HG02623 (cell line): ENCODE measurements around the gene RRAGC.
"Not testable (repeated sequence)": the region's sequence is repeated elsewhere in the genome, so short reads cannot be mapped to it uniquely, and the experiment has no call there.

Source experiments
- ATAC-seq: cut with Tn5 transposase; IDR thresholded peaks from one replicate; pipeline ENCODE4 v1.9.1; 2021; ENCODE audit warnings: moderate library complexity; ENCODE audit not compliant: unreplicated experiment

The RRAGC gene

DNA sequence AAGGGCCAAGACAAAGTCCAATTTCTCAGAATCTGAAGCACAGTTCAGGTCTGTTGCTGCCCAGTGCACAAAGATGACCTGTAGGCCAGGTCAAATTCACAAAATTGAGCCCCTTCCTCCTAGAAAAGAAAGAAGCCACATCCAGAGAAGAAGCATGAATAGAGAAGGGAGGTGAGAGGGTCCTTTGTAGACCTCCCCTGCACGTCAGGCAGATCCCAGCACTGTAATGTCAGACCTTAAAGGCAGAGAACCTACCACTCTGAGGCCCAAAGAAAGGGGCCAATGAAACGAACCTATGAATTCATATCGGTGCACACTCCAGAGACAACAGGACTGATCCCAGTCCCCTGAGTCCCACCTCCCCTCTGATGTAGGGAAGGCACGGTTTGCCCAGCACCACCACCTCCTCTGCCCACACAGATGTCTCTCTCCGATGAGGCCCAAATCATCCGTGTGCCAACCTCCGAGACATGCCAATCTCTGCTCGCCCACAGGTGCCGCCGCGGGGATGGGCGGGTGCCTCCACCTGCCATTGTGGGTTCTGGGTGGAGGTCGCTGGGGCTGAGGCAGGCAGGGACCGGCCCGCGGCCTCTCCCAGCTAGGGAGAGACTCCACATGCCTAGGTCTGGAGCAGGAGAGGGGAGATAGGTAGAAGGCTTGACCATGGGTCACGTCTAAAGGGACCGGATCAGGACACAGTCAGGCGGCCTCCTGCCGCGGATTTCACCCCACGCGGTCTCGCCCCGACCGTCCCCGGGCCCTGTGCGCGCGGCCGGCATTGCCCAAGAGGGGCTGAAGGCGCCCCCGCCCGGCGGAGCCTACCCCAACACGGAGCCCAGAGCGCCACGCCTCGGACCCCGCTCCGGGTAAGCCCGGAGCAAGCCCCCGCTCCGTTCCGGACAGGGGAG is 42.1 kb downstream of the RRAGC start:
- ATAC-seq = no peak

DNA sequence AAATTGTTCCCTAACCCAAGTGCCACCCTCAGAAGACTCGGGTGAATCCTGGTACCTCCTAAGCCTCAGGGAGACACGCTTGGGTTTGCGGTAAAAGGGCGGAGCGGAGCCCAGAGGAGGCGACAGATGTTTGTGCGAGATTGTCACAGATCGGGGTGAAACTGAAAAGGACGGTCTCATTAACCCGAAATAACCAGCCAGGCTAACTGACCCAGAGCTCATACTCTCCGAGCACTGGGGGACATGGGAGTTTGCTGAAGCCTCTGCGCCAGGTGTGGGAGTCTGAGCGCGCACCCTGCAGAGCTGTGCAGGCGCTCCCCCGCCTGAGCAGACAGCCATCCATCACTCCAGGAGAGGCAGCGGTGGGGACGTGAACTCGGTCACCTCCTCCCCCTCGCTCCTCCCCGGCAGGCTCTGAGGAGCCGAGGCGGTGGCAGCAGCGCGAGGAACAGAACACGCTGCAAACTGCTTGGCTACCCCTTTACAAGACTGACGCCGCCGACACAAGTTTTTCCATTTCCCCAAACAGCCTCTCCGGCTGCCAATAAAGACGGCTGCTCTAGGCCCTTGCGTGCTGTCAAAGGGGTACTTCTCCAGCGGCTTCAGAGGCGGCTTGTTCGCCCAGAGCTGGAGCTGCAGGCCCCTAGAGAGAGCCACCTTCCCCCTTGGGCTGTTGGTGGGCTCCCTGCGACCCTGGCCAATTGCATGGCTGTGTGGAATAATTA is 43.5 kb downstream of the RRAGC start:
- peak; percentile 76 for ATAC-seq

DNA sequence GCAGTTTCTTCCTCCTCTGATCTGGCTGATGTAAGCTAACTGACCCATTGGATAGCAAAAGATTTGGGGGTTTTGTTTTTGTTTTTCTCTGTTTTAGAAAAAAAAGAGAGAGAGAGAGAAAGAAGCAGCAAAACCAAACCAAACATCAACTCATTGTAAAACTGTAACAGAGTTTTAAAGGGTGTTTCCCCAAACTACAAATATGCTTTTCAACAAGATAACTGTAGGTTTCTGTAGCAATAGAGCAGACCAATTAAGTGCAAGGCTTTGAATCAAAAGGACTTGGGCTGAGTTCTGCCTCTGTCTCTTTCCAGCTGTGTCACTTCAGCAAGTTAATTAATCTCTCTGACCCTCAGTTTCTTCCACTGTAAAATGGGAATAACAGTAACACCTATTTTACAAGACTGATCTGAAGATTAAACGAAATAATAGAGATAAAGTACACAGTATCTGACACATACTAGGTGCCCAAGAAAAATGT is 44.5 kb downstream of the RRAGC start:
- no peak for ATAC-seq

DNA sequence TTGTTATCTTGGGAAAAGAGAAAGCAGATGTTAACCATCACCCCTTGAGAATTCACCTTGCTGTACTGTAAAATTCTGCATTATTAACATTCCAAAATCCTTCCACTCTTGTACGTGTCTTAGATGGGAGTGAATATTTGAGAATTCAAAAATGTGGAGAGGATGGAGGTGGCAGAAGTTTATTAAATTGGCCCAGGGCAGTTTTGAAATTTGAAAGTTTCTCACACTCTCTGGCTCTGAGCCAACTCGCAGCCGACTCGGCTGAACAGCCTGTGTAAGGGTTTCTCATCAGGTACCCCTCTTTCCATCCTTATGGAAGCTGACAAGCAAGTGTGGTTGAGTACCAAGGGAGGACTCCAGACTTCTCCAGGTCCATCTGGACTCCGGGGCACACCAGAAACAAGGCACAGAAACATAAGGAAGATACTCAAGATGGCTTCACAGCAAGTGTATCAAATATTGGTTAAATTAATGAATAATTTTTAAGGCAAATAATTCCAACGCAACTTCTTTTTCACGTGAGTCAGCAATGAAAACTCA is 45.1 kb downstream of the RRAGC start:
- ATAC-seq = no peak

DNA sequence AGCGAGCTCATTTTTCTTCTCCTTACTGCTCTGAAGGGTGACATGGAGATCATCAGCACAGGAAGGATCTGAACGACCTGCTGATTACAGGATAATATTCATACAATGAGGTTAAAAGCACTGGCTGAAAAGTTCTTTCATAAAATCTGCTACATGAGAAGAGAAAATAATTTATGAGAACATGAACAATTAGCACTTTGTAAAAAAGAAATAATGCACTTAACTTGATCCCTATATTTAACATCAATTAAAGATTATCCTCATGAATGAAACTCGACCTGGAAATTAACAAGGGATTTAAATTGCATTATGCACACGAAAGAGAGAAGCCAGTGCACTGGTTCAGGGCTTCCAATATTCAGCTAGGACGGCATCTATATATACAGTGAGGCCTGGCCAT is 46.6 kb downstream of the RRAGC start:
- ATAC-seq = no peak

DNA sequence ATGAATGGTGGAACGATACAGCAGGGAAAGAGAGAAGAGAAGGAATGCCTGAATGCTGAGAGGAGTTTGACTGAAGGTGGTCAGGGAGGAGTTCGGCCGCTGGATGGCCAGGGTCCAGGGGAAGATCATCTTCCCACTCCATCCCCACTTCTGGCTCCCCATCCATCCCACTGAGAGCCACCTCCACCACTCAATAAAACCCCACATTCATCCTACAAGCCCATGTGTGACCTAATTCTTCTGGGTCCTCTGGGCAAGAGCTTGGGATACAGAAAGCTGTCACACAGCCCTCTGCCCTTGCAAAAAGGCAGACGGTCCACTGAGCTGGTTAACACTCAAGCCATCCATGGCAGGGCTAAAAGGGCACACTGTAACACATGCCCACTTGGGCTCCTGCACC is 48.1 kb downstream of the RRAGC start:
- not testable (repeated sequence) for ATAC-seq

DNA sequence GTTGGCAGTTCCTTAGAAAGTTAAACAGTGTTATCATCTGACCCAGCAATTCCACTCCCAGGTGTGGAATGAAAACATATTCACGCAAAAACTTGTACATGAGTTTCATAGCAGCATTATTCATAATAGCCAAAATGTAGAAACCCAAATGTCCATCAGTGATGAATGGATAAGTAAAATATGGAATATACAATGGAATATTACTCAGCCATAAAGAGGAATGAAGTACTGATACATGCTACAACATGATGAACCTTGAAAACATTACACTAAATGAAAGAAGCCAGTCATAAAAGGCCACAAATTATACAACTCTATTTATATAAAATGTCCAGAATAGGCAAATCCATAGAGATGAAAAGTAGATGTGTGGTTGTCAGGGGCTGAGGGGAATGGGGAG is 53.5 kb downstream of the RRAGC start:
- ATAC-seq = no peak

DNA sequence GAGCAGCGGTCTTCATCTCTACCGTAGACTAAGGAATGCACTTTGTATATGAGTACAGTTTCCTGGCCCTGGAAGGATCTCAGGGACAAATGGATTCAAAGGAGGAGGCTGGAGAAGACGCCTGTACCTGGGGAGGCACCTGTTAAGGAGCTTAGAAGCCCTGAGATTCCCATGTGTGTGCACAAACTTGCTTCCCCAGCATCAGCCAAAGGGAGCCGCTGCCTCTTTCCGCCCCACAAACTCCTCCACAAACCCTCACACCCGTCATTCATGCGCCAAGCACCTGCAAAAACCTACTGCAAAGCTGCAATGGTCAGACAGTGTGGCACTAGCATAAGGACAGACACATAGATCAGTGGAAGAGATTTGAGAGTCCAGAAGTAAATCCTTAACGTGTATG is 54.5 kb downstream of the RRAGC start:
- ATAC-seq = no peak

DNA sequence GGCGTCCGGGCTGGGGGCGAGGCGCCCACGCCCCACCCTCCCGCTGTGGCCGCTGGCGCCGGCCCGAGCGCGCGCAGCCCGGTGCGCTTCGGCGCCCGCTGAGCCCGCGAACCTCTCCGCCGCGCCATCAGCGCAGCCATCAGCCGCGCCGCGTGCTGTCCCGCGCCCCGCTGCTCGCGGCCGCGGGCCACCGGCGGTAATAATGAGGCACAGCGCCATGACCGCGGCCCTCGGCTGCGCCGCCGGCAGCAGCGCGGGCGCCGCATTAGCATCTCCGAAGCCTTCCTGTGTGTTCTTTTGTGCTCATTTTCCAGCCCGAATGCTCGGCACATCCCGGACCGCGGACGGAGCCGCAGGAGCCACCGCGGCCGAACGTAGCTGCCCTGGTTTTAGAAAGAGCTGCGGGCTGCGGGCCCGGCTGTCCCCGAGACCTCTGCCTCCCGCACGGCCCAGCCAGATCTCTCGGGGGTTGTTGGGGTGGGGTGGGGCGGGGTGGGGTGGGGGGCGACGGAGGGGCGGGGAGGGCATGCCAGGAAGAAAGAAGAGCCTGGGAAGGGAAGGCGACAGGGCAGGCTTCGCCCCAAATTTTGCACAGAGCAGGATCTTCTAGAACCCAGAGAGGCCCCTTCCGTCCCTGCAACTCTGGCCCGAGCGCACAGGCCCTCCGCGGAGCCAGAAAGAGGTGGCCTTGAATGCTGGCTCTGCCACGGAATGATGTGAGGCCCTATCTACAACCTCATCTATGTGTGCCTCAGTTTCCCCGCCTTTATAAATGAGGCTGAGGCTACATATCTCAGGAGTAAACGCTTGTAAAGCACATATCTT is 55.3 kb downstream of the RRAGC start:
- ATAC-seq = no peak

DNA sequence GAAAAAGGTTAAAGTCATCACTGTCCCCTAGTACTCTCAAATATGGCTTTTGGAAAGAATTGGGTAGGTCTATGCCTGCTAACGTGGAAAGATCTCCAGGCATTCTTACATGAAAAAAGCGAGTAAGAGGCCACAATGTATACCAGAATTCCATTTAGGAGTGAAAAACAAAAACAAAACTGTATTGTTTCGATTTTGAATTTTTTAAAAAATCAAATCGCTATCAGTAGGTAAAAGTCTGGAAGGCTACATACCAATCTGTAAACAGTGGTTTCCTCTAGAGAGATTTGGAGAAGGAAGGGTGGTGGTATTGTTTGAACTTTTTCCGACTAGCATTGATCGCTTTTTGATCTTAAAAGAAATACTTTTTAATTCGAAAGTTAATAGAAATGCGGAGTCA is 55.9 kb downstream of the RRAGC start:
- no peak for ATAC-seq

DNA sequence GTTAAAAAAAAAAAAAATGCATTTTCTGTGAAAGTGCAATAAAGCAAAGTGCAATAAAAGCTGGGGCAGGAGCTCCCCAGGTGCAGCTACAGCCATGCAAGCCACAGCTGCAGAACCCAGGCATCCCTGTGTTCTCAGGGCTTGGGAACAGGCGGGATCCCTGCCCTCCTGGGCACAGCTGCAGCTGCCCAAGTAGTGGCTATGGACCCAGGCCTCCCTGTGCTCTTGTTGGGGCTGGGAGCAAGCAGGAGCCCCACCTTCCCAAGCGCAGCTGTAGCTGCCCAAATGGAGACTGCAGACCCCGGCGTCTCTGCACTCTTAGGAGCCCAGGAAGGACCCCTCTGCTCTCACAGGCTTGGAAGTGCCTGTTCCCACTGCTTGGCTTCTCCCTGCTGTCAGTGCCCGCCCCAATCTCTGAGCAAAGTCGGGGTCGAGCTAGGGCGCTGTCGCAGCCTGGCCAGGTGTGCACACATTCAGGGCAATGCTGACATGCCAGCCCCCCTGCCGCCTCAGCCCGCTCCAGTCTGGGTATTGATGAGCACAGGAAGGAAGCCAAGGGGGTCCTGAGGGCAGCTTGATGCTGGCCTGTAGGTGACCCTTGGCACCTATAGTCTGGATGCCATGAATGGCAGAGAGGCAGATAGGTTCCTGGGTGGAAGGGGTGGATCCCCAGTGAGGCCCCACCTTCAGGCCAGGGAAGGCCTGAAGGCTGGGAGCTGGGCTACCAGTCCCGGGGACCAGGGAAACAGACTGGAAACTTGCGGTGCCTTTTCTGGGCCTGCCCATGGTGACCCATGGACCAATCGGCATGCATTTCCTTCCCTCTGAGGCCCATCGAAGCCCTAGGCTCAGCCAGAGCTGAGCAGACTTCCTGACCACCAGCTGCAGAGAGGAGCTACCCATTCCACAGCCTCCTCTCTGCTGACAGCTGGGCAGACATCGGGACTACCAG is 58.6 kb downstream of the RRAGC start:
- no peak for ATAC-seq

DNA sequence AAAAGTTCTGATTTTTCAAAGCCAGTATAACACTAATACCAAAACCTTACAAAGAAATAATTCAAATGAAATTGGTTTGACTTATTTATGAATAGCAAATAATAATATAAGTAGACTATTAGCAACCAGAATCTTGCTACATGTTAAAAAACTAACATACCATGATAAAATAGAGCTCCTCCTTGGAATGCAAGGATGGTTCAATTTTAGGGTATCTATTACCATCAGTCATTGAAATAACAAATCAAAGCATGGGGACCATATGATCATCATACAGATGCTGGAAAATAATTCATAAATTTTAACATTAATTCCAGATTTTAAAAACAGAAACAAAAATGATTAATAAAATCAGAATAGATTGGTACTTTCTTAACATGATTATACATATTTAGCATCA is 66.3 kb downstream of the RRAGC start:
- no peak for ATAC-seq

DNA sequence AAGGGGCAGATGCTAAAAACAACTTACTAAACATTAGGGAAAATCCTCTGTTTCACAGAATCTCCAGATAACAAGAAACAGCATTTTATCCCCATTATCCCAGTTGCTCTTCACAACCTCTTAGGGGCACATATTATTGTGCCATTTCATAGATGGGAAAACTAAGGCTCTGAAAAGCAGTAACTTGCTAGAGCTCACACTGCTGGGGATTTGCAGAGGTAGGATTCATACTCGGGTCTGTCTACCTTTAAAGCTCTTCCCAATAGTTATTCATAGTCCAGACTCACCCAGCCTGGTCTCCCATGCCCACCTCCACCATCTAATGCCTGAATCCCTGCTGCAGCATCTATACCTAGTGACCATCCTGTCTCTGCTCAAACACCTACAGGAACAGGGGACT is 67.7 kb downstream of the RRAGC start:
- no peak for ATAC-seq

DNA sequence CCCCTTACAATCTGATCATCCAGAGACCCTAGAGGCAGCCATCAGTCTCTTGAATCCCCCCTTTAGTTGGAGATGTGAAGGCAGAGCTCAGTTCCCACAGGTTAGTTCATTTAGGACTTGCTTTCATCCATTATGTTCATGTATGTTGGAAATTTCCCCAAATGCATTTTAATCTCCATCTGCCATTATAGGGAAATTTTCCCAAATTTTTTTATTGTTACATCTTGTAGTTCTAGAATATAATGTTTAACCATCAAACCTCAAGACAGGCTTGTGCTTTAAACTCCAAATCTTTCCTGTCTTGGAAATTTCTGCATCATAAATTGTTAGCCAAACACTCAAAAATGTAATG is 68.4 kb downstream of the RRAGC start:
- no peak for ATAC-seq

DNA sequence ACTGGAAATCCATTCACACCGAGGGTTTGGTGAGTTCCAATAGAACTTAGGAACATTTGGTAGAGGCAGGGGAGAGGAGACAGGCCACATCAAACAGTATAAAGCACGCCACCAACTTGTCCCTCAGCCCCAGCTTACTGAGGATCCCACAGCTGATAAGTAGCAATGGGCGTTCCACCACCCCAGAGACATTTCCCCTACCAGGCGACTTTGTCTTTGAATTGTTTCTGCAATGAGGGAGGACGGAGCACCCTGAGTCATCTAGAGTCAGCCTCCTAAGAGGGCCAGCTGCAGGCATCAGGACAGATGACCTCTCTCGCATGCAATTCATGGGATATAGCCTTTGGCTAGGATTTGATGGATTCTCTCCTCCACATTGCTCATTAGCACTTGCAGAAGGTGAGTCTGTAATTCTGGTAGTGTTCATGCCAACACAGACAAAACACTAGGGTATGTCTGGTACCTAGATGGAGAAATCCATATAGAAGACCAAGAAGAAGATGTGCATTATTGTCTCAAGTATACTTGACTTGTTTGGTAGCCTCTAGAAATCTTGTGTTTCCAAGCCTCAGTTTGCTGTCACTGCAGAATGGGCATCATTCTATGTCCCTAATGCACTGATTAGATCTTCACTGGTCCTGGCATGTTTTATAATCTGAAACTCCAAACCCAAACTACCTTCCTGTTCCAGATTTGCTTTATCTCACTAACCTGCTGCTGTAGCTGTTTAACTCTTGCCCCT is 69.0 kb downstream of the RRAGC start:
- ATAC-seq = no peak

DNA sequence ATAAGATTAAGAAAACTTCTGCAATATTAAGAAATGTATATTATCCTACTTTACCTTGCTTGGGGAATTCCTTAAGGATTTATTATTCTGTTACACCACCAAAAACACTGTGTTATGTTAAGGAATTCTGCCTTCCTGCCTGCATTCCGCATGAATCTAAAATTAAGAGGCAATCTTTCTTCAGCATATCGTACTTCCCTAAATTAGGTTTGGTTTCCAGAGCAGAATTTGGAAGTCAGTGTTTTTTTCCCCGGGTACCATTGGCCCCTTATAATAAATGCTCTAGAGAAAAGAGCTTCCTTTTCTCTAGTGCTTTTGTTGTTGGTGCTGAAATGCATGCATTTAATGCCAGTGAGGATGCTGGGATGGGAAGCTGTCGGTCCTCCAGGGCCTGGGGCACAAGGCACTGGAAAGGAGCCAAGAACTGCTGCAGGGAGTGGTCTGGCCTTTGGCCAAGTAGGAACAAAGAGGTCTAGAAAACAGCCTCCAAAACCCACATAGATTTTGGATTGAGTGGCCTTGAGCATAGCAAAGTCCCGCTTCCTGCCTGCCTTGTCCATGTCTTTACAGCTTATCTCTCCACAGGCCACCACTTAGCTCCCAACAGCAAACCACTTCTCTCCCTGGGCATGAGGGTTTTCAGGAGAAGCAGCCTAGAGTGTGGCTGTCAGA is 69.9 kb downstream of the RRAGC start:
- ATAC-seq = no peak

DNA sequence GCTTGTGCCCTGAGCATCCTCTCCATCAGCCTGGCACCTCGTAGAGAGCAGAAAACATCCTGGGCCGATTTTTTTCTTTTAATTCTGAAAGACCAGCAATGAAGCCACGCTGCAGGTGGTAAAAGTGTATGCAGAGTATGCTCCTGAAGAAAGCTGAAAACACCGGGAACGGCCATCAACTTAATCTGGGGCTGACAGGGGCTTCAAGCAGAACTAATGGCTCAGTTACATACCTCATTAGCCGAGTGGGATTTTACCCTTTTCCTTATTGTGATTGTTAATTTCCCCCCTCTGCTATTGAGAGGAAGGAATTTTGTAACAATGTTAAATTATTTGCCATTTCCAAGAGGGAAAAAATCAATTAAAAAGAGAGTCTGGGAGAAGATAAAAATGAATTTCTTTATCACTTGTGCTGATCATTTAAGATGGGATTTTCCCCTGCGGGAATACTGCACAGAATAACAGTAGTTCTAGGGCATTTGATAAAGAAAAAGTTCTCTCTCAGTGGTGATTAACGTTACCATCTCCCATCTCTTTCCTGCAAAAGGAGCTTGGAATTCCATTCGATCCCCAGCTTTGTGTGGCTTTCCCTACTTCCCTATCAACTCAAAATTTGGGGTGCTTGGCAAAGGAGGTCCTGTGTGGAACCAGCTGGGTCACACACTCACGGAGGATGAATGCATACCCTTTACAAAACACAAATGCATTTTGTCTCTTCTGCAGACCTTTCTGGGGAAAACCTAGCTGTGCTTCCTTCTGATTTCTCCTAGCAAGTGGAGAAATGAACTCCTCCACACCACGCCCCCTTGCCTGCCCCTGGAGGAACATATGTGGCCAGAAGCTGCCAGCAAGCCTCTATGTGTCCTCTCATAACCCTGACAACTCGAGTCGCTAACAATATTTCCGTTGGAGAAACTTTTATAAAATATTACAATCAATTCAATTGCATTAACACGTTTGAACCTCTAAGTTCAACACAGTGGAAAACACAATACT is 70.9 kb downstream of the RRAGC start:
- ATAC-seq = no peak
